AG04449 (cell line): ENCODE data around the gene USH2A.

Source experiments
- CTCF ChIA-PET: fragments of 350-600 bp; formaldehyde crosslinking; extraction: SDS; loops from one replicate; lab custom pipeline; 2021; ENCODE audit warnings: antibody characterized with exemption; lab: Yijun Ruan, JAX
- POLR2A ChIA-PET: fragments of 400-600, 350-600 bp; formaldehyde crosslinking; extraction: SDS; loops from one replicate; lab custom pipeline; 2020; ENCODE audit warnings: antibody characterized with exemption, inconsistent platforms; lab: Yijun Ruan, JAX
- DNase-seq: peaks from one replicate; pipeline ENCODE4 v3.0.0-alpha.2; 2010; ENCODE audit warnings: low read depth, low spot score
- H3K4me3 ChIP-seq: 2 replicates; pipeline ENCODE4 v1.5.1; 2011; ENCODE audit warnings: low read depth, mild to moderate bottlenecking, control low read depth, low read length
- TF ChIP-seq, protein P1 (sequence below): IDR thresholded peaks from one replicate; pipeline ENCODE4 v1.5.1; 2011; ENCODE audit warnings: mild to moderate bottlenecking, moderate library complexity, low read length, control low read depth, inconsistent platforms; ENCODE audit not compliant: insufficient read depth; ENCODE audit errors: missing control alignments

The USH2A gene

GRCh38 chr1:215872658-215873057, 550.6 kb downstream of the USH2A start:
- TF ChIP-seq, protein P1, sequence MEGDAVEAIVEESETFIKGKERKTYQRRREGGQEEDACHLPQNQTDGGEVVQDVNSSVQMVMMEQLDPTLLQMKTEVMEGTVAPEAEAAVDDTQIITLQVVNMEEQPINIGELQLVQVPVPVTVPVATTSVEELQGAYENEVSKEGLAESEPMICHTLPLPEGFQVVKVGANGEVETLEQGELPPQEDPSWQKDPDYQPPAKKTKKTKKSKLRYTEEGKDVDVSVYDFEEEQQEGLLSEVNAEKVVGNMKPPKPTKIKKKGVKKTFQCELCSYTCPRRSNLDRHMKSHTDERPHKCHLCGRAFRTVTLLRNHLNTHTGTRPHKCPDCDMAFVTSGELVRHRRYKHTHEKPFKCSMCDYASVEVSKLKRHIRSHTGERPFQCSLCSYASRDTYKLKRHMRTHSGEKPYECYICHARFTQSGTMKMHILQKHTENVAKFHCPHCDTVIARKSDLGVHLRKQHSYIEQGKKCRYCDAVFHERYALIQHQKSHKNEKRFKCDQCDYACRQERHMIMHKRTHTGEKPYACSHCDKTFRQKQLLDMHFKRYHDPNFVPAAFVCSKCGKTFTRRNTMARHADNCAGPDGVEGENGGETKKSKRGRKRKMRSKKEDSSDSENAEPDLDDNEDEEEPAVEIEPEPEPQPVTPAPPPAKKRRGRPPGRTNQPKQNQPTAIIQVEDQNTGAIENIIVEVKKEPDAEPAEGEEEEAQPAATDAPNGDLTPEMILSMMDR: no peak
- H3K4me3 ChIP-seq: no peak overlapping the region
- ChIA-PET CTCF (interaction anchor here (1.4 kb wide), 1 partner anchor 9 kb away, joined by 3 read pairs; no protein-coding TSS in a partner anchor), POLR2A (no interaction called here)
- no peak for DNase-seq

DNA sequence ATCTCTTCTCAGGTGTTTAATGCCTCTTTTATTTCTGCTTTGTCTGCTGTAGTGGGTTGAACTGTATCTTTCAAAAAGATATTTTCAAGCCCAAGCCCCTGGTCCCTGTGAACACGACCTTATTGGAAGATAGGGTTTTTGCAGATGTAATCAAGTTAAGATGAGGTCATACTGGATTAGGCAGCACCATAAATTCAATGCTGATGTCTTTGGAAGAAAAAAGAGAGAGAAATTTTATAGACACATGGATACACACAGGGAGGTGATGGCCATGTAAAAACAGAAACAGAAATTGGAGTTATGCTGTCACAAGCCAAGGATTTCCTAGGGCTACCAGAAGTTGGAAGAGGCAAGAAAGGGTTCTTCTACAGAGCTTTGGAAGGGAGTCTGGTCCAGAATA, 554.7 kb downstream of the USH2A start:
- TF ChIP-seq, protein P1: no peak
- ChIA-PET POLR2A (no interaction called here), CTCF (no interaction called here)
- H3K4me3 ChIP-seq: no peak overlapping the region
- no peak for DNase-seq

GRCh38 chr1:215865060-215865459, 558.2 kb downstream of the USH2A start:
- H3K4me3 ChIP-seq: no peak overlapping the region
- CTCF ChIA-PET: no interaction called here
- POLR2A ChIA-PET: no interaction called here
- TF ChIP-seq, protein P1: no peak
- DNase-seq: no peak

DNA sequence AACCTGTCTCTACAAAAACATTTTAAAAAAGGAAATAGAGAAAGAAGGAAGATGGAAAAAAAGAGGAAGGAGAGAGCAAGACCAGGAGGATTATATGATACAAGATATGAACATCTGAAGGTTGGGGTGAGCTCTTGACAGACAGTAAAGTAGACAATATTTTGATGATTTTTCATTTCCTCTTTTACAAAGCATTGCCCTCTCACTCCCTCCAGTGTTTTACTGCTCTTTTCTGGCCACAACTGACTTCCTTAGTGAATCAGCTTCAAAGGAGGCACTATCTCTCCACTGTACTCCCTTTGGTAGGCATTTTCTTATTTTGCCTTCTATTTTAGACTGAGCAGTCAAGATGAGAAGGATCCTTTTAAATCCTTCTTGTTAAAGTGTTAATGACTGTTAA, 559.5 kb downstream of the USH2A start:
- CTCF ChIA-PET: interaction anchor here (1.3 kb wide), 1 partner anchor 10 kb away, joined by 3 read pairs; no protein-coding TSS in a partner anchor
- TF ChIP-seq, protein P1: no peak
- H3K4me3 ChIP-seq: no peak overlapping the region
- POLR2A ChIA-PET: no interaction called here
- DNase-seq: no peak

DNA sequence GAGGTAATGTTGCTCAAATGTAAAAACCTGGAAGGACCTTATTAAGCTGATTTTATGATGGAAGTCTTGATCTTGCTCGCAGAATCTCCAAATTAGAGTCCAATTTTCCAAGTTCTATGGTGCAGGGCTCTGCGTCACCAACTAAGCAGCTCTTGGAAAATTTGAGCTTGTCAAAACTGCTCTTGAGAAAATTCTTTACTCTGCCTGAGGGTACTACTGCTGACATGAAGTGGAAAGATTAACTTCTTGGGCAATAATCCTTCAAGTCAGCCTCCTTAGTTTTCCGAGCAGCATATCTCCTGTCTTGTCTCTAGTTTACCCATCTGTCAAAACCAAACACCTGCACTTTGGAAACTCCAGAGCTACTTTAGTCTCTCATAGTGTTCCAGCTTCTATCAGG, 562.4 kb downstream of the USH2A start:
- ChIA-PET CTCF (no interaction called here), POLR2A (no interaction called here)

GRCh38 chr1:215857317-215857716, 565.9 kb downstream of the USH2A start:
- no peak for DNase-seq
- TF ChIP-seq, protein P1: no peak
- CTCF ChIA-PET: no interaction called here
- no peak overlapping the region for H3K4me3 ChIP-seq
- POLR2A ChIA-PET: no interaction called here

More for the DNA sequence above, 562.4 kb downstream of the USH2A start:
- TF ChIP-seq, protein P1: no peak
- no peak for DNase-seq
- H3K4me3 ChIP-seq: no peak overlapping the region
